HCEC 1CT (cell line): Measurements from ENCODE around the gene PAFAH2.
A peak's percentile ranks its signal among the peaks of the same experiment; 100 is the strongest.

Experiments
- DNase-seq: peaks from one replicate; pipeline ENCODE4 v3.0.0-alpha.2; 2017

The PAFAH2 gene

GRCh38 chr1:25997828-25998761 lies at the start of gene PAFAH2:
TSS of gene PAFAH2 (minus strand) at chr1:25998063. CDS start at chr1:25990816, 7,247 bp downstream.
- DNase-seq, result peak; percentile 98

- DNase-seq, result no peak
These were observed 49.5 kb upstream of the PAFAH2 start for GRCh38 chr1:26047278-26047874.

GRCh38 chr1:26046246-26047095 lies 48.6 kb upstream of the PAFAH2 start:
- DNase-seq, result no peak

- DNase-seq, result no peak
These were observed 47.9 kb upstream of the PAFAH2 start, which contains the start of gene SLC30A2 for GRCh38 chr1:26045722-26046245. TSS of gene SLC30A2 (minus strand) at chr1:26046118. CDS start at chr1:26045896, 222 bp downstream.

GRCh38 chr1:26044971-26045721 lies 47.3 kb upstream of the PAFAH2 start:
- DNase-seq, result no peak

GRCh38 chr1:26044414-26044813 lies 46.6 kb upstream of the PAFAH2 start:
- DNase-seq, result no peak

GRCh38 chr1:26043765-26044164 lies 45.9 kb upstream of the PAFAH2 start:
- no peak for DNase-seq

- no peak for DNase-seq
These were observed 44.1 kb upstream of the PAFAH2 start for GRCh38 chr1:26041978-26042377.

GRCh38 chr1:26041401-26041800 lies 43.5 kb upstream of the PAFAH2 start:
- no peak for DNase-seq

- DNase-seq, result no peak
These were observed 41.0 kb upstream of the PAFAH2 start for GRCh38 chr1:26038904-26039303.

GRCh38 chr1:26038477-26038876 lies 40.6 kb upstream of the PAFAH2 start:
- no peak for DNase-seq

- DNase-seq, result no peak
These were observed 40.0 kb upstream of the PAFAH2 start for GRCh38 chr1:26037904-26038303.

- no peak for DNase-seq
These were observed 39.0 kb upstream of the PAFAH2 start for GRCh38 chr1:26036756-26037281.

GRCh38 chr1:26035959-26036755 lies 38.3 kb upstream of the PAFAH2 start:
- peak; percentile 62 for DNase-seq

- DNase-seq, result peak; percentile 90
These were observed 37.5 kb upstream of the PAFAH2 start for GRCh38 chr1:26035203-26035958.

- DNase-seq, result no peak
These were observed 36.8 kb upstream of the PAFAH2 start for GRCh38 chr1:26034504-26035202.

GRCh38 chr1:26032656-26033357 lies 34.9 kb upstream of the PAFAH2 start:
- DNase-seq, result no peak

GRCh38 chr1:26031611-26032220 lies 33.9 kb upstream of the PAFAH2 start:
- peak; percentile 43 for DNase-seq
